IPS-11a (cell line): ENCODE measurements around the gene RIPOR3.

ENCODE experiments used
- H3K4me3 ChIP-seq: one replicate; pipeline ENCODE4 v1.5.1; 2013; ENCODE audit warnings: low read depth, low read length, control low read depth

RIPOR3 gene, protein sequence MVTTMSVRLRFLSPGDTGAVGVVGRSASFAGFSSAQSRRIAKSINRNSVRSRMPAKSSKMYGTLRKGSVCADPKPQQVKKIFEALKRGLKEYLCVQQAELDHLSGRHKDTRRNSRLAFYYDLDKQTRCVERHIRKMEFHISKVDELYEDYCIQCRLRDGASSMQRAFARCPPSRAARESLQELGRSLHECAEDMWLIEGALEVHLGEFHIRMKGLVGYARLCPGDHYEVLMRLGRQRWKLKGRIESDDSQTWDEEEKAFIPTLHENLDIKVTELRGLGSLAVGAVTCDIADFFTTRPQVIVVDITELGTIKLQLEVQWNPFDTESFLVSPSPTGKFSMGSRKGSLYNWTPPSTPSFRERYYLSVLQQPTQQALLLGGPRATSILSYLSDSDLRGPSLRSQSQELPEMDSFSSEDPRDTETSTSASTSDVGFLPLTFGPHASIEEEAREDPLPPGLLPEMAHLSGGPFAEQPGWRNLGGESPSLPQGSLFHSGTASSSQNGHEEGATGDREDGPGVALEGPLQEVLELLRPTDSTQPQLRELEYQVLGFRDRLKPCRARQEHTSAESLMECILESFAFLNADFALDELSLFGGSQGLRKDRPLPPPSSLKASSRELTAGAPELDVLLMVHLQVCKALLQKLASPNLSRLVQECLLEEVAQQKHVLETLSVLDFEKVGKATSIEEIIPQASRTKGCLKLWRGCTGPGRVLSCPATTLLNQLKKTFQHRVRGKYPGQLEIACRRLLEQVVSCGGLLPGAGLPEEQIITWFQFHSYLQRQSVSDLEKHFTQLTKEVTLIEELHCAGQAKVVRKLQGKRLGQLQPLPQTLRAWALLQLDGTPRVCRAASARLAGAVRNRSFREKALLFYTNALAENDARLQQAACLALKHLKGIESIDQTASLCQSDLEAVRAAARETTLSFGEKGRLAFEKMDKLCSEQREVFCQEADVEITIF

DNA sequence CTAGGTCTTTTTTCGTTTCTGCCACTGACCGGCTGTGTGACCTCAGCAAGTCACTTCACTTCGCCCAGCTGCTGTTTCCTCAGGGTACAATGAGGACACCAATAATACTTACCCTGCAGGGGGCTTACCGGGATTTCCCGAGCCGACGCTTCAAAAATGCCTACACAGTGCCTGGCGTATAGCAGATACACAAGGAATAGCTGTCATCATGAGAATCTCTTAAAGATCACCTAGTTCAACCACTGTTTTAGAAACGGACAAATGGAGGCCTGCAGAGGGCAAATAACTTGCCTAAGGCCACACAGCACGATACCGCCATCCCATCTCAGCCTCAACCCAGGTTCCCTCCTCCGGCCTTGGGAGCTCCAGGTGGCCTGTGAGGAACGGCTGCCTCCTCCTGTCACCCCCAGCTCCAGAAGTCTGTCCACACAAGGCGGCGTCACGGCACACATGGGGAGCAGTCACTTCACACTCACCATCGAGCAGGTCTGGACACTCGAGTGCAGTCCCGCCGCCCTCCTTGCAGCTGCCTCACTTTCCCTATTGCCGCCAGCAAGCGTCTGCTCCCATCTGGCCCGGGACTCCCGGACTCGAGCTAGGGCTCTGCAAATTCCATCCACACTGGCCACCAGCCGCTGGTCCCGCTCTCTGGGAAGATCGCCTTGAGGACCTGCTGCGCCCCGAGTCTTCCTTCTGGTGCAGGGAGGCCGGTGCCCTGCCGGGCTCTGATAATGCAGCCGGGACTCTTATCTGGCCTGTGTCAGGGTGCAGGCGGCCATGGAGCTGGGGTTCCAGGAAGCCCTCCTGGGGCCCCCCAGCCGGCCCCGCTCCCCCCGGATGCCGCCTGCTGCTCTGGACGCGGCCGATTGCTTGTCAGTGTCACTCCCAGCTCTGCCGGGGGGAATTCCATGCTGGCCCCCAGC lies at the start of gene RIPOR3:
TSS of gene RIPOR3 (minus strand) at position 893 of the 923 bp plus-strand sequence. CDS start at position 479, 414 bp downstream.
- peak within 1 kb of the TSS; percentile 55 for H3K4me3 ChIP-seq

DNA sequence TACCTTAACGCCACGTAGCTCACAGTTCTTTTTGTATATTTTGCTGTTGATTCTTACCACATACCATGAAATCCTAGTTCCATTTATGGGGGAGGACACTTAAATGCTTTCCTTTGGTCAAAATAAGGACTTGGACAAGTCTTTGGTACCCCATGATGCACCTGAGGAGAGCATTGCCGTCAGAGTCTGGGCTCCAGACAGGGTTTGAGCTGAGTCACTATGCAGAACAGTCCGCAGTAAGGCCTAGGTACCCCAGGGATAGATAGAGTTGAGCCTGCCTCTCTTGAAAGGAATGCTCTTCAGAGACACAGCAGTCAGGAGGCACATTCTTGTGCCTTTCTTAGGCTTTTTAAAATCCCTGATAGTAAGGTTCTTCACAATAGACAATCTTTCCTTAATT lies 46.0 kb upstream of the RIPOR3 start:
- no peak overlapping the region for H3K4me3 ChIP-seq

DNA sequence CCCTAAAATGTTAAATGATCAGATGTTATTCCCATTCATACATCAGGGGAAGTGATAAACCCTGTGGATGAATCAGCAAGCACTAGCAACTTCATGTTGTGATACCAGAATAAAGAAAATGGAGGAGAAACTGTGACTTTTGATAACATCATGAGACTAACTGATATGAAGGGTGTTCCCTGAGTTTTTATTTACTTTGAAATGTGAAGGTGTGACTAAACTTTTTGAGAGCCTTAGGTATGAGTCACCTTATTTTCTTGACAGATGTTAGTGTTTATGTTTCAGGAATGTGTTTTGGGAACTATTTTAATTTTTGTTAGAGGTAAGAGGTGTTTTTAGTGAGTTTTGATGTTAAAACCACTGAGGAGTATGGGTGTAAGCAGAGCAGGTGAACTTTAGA lies 44.5 kb upstream of the RIPOR3 start:
- no peak overlapping the region for H3K4me3 ChIP-seq

DNA sequence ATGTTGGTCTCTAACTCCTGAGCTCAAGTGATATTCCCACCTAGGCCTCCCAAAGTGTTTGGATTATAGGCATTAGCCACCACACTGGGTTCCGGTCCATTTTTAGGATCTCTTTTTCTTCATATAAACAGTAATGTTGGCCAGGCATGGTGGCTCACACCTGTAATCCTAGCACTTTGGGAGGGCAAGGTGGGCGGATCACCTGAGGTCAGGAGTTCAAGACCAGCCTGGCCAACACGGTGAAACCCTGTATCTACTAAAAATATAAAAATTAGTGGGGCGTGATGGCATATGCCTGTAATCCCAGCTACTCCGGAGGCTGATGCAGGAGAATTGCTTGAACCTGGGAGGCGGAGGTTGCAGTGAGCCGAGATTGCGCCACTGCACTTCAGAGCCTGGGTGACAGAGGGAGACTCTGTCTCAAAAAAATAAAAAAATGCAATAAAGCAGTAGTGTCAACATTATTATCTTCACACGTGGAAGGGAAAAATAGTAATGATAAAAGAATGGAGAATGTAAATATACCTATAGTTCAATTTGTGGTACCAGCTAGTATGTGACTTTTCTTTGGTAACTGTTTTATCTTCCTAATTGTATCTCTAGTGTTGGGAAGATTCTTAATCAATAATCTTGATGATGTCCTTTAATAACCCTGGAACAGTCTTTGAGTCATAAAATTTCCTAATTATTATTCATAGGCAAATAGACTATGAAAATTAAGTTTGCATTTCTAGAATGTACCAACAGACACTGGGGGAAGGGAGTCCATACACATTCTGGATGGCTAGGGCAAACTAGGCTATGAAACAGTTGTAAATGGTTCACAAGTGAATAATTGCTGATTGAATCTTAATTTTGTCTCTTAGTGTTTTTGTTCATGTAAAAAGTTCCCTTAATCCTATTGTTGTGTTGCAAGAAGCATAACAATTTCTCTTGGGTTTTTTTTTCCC lies 43.7 kb upstream of the RIPOR3 start:
- H3K4me3 ChIP-seq = no peak overlapping the region

DNA sequence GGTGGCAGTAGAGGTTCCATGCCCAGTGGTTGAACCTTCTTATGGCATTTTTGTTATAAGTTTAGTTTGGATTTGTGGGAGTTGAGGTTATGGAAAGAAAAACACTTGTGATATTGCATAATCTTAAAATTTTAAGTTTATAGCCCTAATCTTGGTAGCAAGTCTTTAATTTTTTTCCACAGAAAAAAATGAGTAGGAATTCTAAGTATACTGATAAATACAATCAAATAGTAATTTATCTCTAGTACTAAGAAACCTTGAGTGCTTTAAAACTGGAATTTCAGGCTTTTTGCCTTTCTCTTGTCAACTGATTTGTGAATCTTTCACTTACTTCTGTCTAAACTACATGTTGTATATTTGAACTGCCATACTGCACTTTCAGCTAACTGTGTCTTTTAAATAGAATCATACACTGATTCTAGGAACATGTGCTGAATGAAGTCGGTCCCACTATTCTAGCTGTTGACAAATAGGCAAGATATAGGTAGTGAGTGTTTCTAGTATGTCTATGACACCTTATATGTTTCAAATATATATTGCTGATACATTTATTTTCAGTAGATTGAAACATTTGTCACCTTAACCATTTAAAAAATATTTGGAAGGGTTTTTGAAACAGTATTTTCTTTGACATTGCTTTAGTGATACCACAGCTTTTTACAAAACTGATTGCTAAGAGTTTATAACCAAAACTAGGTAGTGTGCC lies 42.5 kb upstream of the RIPOR3 start:
- H3K4me3 ChIP-seq = no peak overlapping the region

DNA sequence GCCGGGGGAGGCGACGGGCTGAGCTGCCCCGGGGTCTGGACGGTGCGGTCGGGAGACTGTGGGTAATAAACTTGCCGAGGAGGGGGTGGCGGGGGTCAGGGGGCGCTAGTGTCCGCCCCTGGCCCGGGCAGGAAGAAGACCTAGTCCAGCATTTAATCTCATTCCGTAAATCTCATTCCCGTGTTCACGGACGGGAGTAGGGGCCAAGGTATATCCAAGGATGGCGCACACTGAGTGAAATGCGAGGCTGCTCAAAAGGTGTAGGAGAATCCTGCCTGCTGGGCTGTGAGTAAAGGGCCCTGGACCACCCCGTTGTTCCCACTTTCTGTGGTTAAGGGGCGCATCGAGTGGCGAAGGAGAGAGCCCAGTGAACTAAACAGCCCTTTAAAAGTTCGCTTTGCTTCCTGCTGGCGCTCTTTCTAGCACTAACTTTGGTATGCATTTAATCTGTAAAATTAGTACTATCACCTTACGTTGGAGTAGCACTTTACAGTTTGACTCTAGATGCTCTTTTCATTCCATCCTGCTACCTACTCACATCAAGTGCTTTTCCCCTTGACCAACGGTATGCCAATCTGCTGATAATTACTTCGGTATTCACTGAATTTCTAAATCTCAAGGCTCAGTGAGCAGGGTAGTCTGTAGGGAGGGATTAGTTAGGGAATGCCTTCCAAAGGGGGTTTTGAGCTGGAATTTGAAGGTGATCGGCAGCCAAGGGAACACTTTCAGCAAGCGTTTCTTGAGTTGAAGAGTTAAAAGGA lies 40.8 kb upstream of the RIPOR3 start:
- H3K4me3 ChIP-seq = peak overlapping the region; percentile 89

DNA sequence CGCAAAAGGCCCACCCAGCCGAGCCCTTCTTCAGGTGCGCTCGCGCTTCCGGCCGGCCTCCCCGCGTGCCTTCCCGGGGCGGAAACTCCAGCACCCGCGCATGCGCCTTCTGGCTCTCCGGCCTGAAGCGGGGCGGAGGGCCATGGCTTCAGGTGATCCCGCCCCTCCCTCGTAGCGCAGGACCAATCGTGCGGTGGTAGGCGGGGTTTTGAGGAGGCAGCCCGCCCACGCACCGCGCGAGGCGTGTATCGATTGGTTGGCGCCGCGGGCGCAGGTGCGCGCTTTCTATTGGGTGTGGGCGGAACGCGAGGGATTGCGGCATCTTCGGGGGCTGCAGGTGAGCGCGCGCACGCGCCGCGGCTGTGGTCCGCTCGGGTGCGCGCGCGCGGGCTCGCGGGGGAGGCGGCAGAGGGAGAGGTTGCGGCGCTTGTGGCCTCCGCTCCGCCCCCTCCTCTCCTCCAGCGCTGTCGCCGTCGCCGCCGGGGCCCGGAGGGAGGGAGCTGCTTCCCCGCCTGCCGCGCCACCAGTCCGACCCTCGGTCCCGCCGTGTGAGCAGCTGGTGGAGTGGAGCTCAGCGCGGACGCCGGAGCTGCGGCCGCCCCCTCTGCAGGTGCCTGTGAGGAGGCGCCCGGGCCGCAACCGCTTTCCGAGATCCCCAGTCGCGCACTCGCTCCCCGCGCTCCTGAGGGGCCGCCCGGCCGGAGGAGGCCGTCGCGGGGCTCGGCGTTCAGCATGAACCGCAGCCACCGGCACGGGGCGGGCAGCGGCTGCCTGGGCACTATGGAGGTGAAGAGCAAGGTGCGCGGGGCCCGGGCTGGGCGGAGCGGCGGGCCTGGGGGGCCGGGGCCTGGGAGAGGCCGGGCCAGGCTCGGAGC lies 40.0 kb upstream of the RIPOR3 start, which contains the start of gene PARD6B:
TSS of gene PARD6B (plus strand) at position 526 of the 875 bp plus-strand sequence. CDS start at position 733, 207 bp downstream.
- peak within 1 kb of the TSS; percentile 89 for H3K4me3 ChIP-seq

DNA sequence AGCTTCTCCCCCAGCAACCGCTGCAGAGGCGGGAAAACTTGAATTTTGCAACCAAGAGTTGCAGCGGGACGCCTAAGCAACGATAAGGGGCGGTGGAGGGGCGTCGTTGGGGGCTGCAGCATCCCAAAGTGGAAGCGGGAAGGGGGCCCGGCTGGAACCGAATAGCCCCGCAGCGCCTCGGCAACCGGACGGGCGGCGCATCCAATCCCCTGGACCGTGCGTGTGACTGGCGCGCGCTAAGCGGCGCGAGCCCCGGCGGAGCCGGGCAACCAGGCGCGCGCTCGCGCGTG lies 39.4 kb upstream of the RIPOR3 start:
- H3K4me3 ChIP-seq = peak overlapping the region; percentile 60

DNA sequence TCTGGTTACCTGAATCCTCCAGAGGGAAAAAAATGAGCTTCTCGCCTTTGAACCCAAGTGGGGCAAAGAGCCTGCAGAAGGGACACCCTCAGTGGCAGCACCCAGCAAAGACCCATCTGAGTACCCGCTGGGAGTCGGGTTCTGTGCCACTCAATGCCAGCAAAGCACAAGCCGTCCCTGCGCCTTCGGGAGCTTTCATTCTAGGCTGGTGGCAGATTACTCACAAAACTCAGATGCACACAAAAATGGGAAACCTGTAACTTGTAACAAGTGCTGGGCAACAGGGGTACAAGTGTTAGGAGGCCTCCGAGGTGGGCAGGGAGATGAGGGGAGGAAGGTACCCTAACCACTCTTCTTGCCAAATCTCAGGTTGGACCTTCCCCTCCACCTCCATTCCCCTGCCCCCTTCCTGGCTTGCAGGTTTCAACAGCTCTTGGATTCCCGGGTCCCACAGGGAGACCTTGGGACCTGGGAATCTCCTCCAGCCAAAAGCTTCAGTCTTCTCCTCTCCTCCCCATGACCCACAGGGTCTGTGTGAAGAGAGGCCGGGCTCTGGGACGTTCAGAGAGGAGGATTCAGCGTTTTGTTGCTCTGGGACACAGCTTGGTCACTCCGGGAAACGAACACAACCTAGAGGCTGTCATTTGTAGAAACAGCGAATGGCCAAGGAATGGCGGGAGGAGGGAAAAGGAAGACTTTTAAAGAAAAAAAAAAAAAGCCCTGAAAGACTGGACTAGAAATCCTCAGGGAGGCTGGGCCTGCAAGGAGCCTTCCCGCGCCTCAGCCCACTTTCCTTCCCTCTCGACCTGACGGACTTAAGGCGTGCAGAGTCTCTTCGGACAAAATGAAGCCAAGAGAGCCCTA lies 38.8 kb upstream of the RIPOR3 start:
- H3K4me3 ChIP-seq = peak overlapping the region; percentile 60

DNA sequence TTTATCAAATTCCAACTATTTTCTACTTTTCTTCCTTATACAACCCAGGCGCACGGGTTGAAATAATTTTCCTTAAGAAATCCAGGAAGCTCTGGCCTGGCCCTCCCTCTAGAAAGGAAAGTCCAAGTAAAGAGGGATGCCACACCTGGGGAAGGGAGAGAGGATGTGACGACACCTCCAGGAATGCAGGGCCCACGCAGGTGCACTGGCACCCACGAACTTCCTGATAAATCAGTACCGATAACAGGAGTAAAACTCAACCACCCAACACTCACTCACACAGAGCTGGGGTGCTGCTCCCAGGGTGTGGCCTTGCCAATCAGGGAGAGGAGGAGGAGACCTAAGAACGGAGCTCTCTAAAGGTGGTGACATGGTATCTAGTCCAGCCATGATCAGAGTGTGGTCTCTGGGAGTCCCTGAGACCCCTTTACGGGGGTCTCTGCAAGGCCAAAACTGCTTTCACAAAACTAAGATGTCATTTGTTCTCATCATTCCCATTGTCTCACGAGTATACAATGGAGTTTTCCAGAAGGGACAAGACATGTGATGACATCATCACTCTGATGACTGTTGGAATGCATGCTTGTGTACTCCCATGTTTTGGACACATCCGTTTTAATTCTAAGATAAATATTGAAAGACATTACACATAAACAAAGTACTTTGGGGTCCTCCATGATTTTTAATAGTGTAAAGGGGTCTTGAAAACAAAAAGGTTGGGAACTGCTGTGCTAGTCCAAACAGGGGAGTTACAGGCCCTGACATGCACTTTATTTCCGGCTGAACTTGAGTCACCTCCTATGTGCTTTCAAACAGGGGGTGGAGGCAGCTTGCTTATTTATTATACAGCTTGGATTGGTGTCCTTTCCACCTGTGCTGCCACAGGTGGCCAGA lies 37.9 kb upstream of the RIPOR3 start:
- H3K4me3 ChIP-seq = no peak overlapping the region

DNA sequence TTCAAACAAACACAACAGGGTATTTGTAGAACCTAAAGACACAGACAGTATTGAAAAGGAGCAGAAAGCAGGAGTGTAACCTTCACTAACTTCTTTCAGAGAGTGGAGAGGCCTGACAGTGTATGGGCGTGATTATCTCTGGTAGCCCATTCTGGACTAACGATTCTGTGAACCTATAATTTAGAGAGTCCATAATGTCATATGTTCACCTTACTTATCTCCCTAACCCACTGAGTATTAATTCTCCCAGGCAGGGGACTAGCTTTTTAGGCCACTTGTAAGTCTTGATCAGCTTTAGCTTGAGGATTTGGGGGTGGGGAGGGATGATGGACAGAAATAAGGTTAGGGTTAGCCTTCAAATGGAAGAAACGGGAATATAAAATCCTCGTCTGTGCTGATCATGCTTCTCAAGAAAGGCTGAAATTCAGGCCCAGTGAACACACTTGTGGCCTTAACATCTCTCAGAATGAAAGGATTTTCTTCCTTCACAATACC lies 37.2 kb upstream of the RIPOR3 start:
- no peak overlapping the region for H3K4me3 ChIP-seq

DNA sequence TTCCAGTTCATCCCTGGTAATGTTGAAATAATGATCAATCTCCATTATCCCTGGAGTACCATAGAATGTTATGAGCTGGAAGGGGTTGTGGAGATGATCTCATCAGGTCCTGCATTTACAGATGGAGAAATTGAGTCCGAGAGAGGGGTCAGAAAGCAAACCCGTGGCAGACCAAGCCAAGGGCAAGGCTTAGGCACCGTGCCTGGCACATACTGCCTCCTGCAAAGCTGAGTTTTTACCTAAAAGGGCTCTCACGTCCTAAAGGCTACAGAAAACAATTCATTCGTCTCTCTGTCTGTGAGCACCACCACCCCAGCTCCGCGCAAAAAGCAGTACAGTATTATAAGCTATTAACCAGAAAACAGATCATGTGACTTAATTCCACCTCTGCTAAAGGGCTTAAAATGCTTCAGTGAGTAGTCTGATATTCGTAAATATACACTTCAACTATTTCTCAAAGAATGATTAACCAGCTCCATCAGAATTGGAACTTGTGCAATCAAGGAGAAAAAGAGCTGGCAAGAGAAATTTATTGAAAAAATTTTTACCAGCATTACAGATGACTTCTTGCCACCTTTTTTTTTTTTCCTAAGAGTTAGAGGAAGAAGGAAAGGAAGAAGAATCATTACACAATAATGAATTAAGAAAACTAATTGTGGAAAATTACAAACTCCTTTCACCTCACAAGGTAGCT lies 36.6 kb upstream of the RIPOR3 start:
- H3K4me3 ChIP-seq = no peak overlapping the region

DNA sequence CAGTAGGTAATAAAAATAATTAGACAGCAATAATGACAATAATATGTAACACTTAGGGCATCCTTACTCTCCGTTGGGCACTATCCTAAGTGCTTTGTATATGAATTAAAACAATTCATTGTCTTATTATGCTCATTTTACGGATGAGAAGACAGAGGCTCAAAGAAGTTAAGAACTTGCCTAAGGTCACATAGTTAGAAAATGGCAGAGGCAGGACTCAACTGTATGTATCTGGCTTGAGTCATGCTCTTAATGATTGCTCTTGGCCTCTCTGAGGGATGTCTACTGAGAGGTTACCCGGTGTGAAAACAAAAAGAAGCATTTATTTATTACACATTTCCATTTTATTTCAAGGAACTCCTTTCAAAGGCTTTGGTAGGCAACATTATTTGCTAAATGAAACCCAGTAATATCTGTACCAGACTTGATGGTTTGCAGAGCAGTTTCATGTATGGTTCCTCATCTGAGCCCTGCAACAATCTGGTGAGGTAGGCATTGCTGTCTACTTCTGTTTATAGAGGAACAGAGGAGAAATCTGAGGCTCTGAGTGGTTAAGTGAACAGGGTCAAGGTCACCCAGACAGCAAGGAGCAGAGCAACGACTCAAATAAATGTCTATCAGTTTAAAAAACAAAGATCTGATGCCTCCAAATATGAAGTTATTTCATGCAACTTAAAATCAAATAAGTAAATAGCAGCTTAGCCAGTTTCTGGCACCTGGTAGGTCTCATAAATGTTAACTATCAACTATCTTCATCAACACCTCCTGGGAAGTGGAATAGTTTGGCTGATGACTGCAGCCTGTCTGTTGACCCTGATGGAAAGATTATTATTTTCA lies 35.8 kb upstream of the RIPOR3 start:
- H3K4me3 ChIP-seq = no peak overlapping the region

DNA sequence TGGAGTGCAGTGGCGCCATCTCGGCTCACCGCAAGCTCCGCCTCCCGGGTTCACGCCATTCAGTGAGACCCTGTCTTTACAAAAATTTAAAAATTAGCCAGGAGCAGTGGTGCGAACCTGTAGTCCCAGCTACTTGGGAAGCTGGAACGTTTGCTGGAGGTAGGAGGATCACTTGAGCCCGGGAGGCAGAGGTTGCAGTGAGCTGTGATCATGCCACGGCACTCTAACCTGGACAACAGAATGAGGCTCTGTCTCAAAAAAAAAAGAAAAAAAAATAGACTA lies 34.3 kb upstream of the RIPOR3 start:
- H3K4me3 ChIP-seq = no peak overlapping the region
